ENCODE data around the gene RPL9. TPM values are rescaled to one million over a fixed set of nuclear protein-coding genes. Genes with fewer than 3 reads are reported as not detected.
"Not testable (repeated sequence)": the region's sequence is repeated elsewhere in the genome, so short reads cannot be mapped to it uniquely, and the experiment has no call there.

Gene RPL9
- total RNA-seq, 2 donors from 2014 or later: 1,546 to 2,356 TPM

- no peak for DNase-seq (ENCODE audit: low spot score)
- intact Hi-C loops (cut with DNase I): loop anchor here in 1 of 2 donors (5.0 kb wide), 1 partner anchor 187 kb away; no protein-coding TSS in a partner anchor
Observed at GRCh38 chr4:39470402-39470801, 11.7 kb upstream of the RPL9 start.

DNA sequence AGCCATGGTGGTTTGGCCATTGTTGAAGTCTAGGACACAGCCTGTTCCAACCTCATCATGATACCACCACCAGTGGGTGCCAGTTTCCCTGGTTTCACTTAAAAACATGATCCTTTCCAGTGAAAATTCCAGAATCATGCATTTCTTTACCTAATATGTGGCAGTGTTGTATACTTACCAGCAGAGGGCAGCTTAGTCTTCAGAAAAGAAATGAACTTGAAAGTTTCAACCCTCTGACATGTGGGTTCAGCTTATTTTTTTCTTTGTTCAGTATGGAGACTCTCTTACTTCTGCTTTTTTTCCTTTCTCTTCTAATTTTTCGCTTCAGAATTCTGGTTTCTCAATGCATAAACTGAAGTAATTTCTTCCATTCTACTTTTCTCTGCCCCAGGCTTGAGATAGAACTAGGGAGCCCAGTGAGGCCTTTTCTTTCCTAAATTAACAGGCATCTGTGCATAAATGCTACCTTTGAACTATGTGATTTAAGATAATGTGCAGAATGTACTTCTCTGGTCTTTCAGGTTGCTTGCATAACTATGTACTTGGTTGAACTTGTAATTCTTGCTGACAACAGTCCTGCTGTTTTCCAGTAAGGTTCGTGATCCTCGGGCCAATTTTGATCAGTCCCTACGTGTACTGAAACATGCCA, 10.8 kb upstream of the RPL9 start:
- intact Hi-C loops (cut with DNase I): loop anchor here in 1 of 2 donors (5.0 to 10.0 kb wide), 2 partner anchors 188 to 505 kb away; partner anchors contain the start of gene PDS5A
- DNase-seq (ENCODE audit: low spot score): no peak

DNA sequence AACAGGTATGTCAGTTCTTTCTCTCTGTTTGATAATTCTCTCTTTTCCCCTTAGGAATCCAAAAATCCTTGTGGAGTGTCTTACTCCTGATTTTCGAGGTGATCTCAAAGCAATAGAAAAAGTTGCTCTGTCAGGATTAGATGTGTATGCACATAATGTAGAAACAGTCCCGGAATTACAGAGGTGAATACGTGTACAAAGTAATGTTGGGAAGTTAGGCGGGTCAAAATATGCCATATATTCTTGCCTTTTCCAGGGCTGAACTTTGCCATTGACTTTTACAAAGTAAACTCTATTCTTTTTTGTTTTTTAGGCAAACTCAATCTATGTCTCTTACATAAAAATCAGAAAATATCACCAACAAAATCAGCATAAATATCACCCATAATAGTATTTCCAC, 8.7 kb upstream of the RPL9 start:
- intact Hi-C loops (cut with DNase I): loop anchor here in 1 of 2 donors (10.0 kb wide), 1 partner anchor 507 kb away; the partner anchor contains the start of gene PDS5A

GRCh38 chr4:39466747-39467146, 8.0 kb upstream of the RPL9 start:
- intact Hi-C loops (cut with DNase I): loop anchor here in 1 of 2 donors (10.0 kb wide), 1 partner anchor 508 kb away; the partner anchor contains the start of gene PDS5A
- DNase-seq (ENCODE audit: low spot score): no peak

More for the DNA sequence above, 8.7 kb upstream of the RPL9 start:
- DNase-seq (ENCODE audit: low spot score): no peak

- intact Hi-C loops (cut with DNase I): loop anchor here in 1 of 2 donors (10.0 kb wide), 1 partner anchor 510 kb away; the partner anchor contains the start of gene PDS5A
- no peak for DNase-seq (ENCODE audit: low spot score)
Observed at GRCh38 chr4:39464886-39465501, 6.3 kb upstream of the RPL9 start.

GRCh38 chr4:39458161-39458504, 589 bp downstream of the RPL9 start:
- DNase-seq (ENCODE audit: low spot score); intact Hi-C loops (cut with DNase I): not testable (repeated sequence)

DNA sequence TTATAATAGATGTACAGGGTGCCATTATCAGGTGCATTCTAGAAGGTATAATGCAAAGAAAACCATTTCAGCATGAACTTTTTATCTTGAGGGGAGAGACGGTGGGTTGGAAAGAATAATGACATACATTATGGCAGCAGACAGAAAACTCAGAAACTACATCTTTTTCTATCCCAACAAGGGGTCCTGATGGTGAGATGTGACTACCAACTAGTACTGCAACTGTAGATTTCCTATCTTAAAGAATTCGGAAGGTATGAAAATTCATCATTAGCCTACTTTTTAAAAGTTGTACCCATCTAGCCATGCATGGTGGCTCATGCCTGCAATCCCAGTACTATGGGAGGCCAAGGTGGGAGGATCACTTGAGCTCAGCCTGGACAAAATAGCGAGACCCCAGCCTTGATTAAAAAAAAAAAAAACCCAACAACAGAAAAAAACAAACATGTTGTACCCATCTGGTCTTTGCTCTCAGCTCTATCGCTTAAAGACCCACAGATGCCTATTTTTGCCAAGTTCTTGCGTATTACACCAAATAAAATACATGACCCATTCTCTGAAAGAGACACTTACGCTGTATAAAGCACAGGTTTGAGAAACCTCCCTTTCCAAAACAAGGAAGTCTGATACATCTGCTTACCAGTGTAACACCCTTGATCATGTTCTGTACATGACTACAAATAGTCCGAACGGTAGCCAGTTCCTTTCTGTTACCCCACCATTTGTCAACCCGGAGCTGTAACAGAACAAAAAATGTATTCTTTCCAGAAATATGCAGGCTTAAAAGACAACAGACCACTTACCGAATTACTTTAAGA, 1.6 kb downstream of the RPL9 start:
- intact Hi-C loops (cut with DNase I): no loop called here
- no peak for DNase-seq (ENCODE audit: low spot score)

- no peak for DNase-seq (ENCODE audit: low spot score)
- intact Hi-C loops (cut with DNase I): no loop called here
Observed at GRCh38 chr4:39455486-39455885, 3.2 kb downstream of the RPL9 start.

DNA sequence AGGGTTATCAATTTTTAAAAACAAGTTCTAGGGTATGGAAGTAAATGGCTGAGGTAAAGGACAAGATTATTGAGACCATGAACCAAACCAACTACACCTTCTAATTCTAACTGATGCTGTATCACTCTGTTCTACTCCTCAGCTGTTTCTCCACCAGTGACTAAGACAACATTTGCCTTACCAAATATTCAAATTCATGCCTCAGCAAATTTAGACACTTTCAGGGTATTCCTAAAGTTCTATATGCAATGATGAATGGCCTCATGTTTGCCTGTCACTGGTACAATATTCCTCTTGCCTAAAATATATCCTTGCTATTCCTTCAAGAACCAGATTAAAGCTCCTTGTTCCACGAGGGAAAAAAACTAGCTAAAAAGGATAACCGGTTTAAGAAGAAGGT, 5.0 kb downstream of the RPL9 start:
- intact Hi-C loops (cut with DNase I): no loop called here
- DNase-seq (ENCODE audit: low spot score): no peak

GRCh38 chr4:39452860-39453587, 5.7 kb downstream of the RPL9 start:
- DNase-seq (ENCODE audit: low spot score): no peak
- intact Hi-C loops (cut with DNase I): no loop called here

DNA sequence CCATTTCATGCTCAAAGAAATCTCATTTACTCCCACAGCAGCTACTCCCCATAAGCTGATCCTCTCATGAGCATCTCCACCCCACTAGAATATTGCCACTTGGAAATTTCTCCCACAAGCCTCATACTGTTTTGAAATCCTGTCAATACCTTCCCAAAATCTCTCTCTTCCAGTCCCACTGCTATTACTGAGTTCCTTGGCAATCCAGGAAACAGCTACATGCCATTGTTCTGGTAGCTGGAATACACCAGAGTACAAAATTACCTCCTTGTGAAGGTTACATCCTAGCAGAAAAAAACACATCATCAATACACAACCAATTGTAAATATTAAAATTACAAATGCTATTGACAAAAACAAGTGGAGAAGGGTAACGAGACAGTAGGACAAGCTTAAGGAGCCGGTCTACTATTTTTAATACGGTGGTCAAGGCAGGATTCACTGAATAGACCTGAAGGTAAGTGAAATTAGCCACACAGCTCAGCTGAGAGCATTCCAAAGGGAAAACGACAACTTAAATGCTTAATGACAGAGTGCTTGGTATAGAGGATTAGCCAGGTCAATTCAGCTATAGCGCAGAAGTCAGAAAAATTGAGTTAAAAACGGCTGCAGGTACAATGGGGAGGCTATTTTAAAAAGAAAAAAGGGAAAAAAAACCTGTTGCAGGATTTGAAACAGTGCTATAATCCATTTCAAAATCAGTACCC, 6.4 kb downstream of the RPL9 start:
- intact Hi-C loops (cut with DNase I): no loop called here

GRCh38 chr4:39451423-39452023, 7.2 kb downstream of the RPL9 start:
- no peak for DNase-seq (ENCODE audit: low spot score)
- intact Hi-C loops (cut with DNase I): no loop called here

More for the DNA sequence above, 6.4 kb downstream of the RPL9 start:
- DNase-seq (ENCODE audit: low spot score): no peak

DNA sequence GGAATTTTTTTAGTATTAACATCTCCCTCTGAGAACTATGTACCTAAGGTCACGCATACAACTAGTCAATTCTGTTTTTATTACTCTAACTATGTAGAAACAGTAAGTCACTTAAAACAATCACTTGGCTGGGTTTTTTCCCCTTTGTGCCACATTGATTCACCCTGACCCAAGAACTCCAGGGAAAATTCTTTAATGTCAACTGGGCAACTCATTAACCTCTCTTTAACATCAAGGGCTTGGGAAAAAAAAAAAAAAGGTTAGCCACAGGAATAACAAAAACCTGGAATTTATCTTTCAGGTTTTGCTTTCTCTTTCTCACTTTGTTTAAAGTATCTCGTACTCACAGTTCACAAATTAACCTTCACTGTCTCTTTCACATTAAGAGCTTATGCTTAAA, 8.1 kb downstream of the RPL9 start:
- intact Hi-C loops (cut with DNase I): no loop called here

DNA sequence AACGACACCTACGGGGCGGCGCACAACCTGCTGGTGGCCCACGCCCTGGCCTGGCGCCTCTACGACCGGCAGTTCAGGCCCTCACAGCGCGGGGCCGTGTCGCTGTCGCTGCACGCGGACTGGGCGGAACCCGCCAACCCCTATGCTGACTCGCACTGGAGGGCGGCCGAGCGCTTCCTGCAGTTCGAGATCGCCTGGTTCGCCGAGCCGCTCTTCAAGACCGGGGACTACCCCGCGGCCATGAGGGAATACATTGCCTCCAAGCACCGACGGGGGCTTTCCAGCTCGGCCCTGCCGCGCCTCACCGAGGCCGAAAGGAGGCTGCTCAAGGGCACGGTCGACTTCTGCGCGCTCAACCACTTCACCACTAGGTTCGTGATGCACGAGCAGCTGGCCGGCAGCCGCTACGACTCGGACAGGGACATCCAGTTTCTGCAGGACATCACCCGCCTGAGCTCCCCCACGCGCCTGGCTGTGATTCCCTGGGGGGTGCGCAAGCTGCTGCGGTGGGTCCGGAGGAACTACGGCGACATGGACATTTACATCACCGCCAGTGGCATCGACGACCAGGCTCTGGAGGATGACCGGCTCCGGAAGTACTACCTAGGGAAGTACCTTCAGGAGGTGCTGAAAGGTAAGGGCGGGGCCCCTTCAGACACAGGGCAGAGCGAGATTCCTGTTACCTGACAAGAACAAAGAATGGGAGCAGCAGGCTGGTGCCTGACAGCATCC, 11.7 kb downstream of the RPL9 start:
- peak; percentile 89 for DNase-seq (ENCODE audit: low spot score)
- intact Hi-C loops (cut with DNase I): no loop called here

More for the DNA sequence above, 8.1 kb downstream of the RPL9 start:
- no peak for DNase-seq (ENCODE audit: low spot score)

GRCh38 chr4:39446483-39446841, 12.3 kb downstream of the RPL9 start:
- intact Hi-C loops (cut with DNase I): no loop called here
- DNase-seq (ENCODE audit: low spot score): peak; percentile 75

GRCh38 chr4:39442998-39443397, 15.7 kb downstream of the RPL9 start:
- no peak for DNase-seq (ENCODE audit: low spot score)
- intact Hi-C loops (cut with DNase I): no loop called here

- no peak for DNase-seq (ENCODE audit: low spot score)
- intact Hi-C loops (cut with DNase I): loop anchor here in 1 of 2 donors (2.0 kb wide), 1 partner anchor 55 kb away; no protein-coding TSS in a partner anchor
Observed at GRCh38 chr4:39441593-39441992, 17.1 kb downstream of the RPL9 start.
